ENCODE data around the gene ONECUT3. TPM values are rescaled to one million over a fixed set of nuclear protein-coding genes. Genes with fewer than 3 reads are reported as not detected.

ONECUT3 gene
- total and polyA plus RNA-seq, 7 experiments from 2014 or later = not detected

DNA sequence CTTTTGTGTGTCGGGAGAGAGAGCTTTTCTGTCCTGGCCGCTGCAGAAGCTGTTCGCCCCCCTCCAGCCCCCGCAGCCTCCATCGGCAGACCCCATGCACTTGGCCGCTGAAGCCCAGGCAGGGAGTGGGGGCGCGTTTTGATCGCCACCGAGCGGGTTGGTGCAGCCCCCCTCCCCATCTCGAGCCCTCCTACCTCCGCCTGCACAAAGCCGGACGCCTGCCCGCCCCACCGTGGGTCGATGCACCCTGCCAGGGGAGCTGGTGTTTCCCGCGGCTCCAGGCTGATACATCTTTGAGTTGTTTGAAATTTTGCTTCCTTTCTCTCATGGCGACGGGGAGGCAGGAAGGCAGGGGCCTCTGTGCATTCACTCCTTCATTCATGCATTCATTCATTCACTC lies 16.4 kb upstream of the ONECUT3 start:
- H3K9me3 ChIP-seq (ENCODE audit: control insufficient read depth in 2 of 3, low read length in 3 of 3) = no peaks in the 10 kb centered on the region
- intact Hi-C loops (cut with micrococcal nuclease) = no loop called here
- no peak overlapping the region for H3K27ac Mint-ChIP-seq
- ATAC-seq = no peak
- no peak for DNase-seq
- no peak overlapping the region for H3K27ac ChIP-seq (ENCODE audit: low read depth, low read length)
- H3K4me3 Mint-ChIP-seq = no peak overlapping the region
- no peaks in the 10 kb centered on the region for H3K36me3 Mint-ChIP-seq
- CTCF ChIA-PET = no interaction called here
- peaks cover 0 to 1% (median 0%) of the 10 kb centered on the region in 7 donors for H3K4me1 Mint-ChIP-seq
- no peaks in the 10 kb centered on the region for H3K36me3 ChIP-seq (ENCODE audit: control insufficient read depth in 2 of 3, insufficient read depth in 3 of 3, low read length in 3 of 3)
- POLR2A ChIA-PET = no interaction called here
- peaks cover 0 to 7% (median 2%) of the 10 kb centered on the region in 11 donors for H3K9me3 Mint-ChIP-seq
- peaks cover 0 to 3% of the 10 kb centered on the region in 2 donors for H3K27me3 ChIP-seq (ENCODE audit: control insufficient read depth in 2 of 2, insufficient read depth in 2 of 2, low read length in 2 of 2)
- no peaks in the 10 kb centered on the region for H3K4me1 ChIP-seq (ENCODE audit: control insufficient read depth in 2 of 2, insufficient read depth in 2 of 2, low read length in 2 of 2)
- no peak overlapping the region for H3K4me3 ChIP-seq (ENCODE audit: low read length)
- H3K27me3 Mint-ChIP-seq = peaks cover 20 to 59% (median 39%) of the 10 kb centered on the region in 5 donors

DNA sequence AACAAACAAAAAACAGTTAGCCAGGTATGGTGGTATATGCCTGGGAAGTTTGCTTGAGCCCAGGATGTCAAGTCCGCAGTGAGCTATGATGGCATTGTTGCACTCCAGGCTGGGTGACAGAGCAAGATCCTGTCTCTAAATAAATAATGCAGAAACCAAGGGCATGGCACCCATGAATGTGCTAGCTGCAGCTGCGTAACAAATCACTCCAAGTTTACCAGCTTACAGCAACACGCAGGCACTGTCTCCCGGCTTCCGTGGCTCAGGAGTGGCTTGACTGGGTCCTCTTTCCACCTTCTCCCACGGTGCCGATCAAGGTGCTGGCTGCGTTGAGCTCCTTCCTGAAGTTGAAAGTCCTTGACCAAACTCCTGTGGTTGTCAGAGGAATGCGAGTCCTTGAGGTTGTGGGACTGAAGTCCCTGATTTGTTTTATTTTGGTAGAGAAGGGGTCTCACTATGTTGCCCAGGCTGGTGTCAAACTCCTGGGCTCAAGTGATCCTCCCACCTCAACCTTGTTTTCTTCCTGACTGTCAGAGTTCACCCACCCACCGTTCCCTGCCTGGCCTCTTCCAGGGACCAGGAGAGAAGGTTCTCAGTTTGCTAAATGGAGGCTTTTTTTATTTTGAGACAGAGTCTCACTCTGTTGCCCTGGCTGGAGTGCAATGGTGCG lies 13.2 kb upstream of the ONECUT3 start:
- POLR2A ChIA-PET = interaction anchor here (0.6 kb wide), 1 partner anchor 1590 kb away, joined by 3 read pairs; no protein-coding TSS in a partner anchor
- Mint-ChIP-seq H3K4me1 (no peaks in the 10 kb centered on the region), H3K36me3 (no peaks in the 10 kb centered on the region), H3K9me3 (peaks cover 0 to 7% (median 2%) of the 10 kb centered on the region in 11 donors), H3K4me3 (no peak overlapping the region), H3K27me3 (peaks cover 14 to 44% (median 32%) of the 10 kb centered on the region in 5 donors), H3K27ac (no peak overlapping the region)
- CTCF ChIA-PET = interaction anchor here (1.0 kb wide), 1 partner anchor 27 kb away, joined by 3 read pairs; no protein-coding TSS in a partner anchor
- no peak for ATAC-seq
- Histone ChIP-seq H3K27me3 (ENCODE audit: control insufficient read depth in 2 of 2, insufficient read depth in 2 of 2, low read length in 2 of 2) (peaks cover under 1 to 4% of the 10 kb centered on the region in 2 donors), H3K36me3 (ENCODE audit: control insufficient read depth in 2 of 3, insufficient read depth in 3 of 3, low read length in 3 of 3) (no peaks in the 10 kb centered on the region), H3K4me1 (ENCODE audit: control insufficient read depth in 2 of 2, insufficient read depth in 2 of 2, low read length in 2 of 2) (no peaks in the 10 kb centered on the region), H3K27ac (ENCODE audit: low read depth, low read length) (no peak overlapping the region), H3K9me3 (ENCODE audit: control insufficient read depth in 2 of 3, low read length in 3 of 3) (no peaks in the 10 kb centered on the region), H3K4me3 (ENCODE audit: low read length) (no peak overlapping the region)
- intact Hi-C loops (cut with micrococcal nuclease) = no loop called here
- DNase-seq = no peak

GRCh38 chr19:1742989-1743696 lies 10.2 kb upstream of the ONECUT3 start:
- no peak overlapping the region for H3K27ac ChIP-seq (ENCODE audit: low read depth, low read length)
- DNase-seq (no peak), ATAC-seq (no peak)
- no peaks in the 10 kb centered on the region for H3K36me3 ChIP-seq (ENCODE audit: control insufficient read depth in 2 of 3, insufficient read depth in 3 of 3, low read length in 3 of 3)
- H3K27ac Mint-ChIP-seq = no peak overlapping the region
- peaks cover 0 to 7% (median 0%) of the 10 kb centered on the region in 11 donors for H3K9me3 Mint-ChIP-seq
- no peak overlapping the region for H3K4me3 Mint-ChIP-seq
- no peaks in the 10 kb centered on the region for H3K9me3 ChIP-seq (ENCODE audit: control insufficient read depth in 2 of 3, low read length in 3 of 3)
- H3K4me1 ChIP-seq (ENCODE audit: control insufficient read depth in 2 of 2, insufficient read depth in 2 of 2, low read length in 2 of 2) = peaks cover 6 to 7% of the 10 kb centered on the region in 2 donors
- CTCF ChIA-PET = no interaction called here
- no peak overlapping the region for H3K4me3 ChIP-seq (ENCODE audit: low read length)
- intact Hi-C loops (cut with micrococcal nuclease) = no loop called here
- H3K4me1 Mint-ChIP-seq = peaks cover 0 to 7% (median 6%) of the 10 kb centered on the region in 7 donors
- H3K27me3 Mint-ChIP-seq = peaks cover 10 to 38% (median 21%) of the 10 kb centered on the region in 5 donors
- POLR2A ChIA-PET = no interaction called here
- no peaks in the 10 kb centered on the region for H3K36me3 Mint-ChIP-seq
- H3K27me3 ChIP-seq (ENCODE audit: control insufficient read depth in 2 of 2, insufficient read depth in 2 of 2, low read length in 2 of 2) = peaks cover 13 to 20% of the 10 kb centered on the region in 2 donors

DNA sequence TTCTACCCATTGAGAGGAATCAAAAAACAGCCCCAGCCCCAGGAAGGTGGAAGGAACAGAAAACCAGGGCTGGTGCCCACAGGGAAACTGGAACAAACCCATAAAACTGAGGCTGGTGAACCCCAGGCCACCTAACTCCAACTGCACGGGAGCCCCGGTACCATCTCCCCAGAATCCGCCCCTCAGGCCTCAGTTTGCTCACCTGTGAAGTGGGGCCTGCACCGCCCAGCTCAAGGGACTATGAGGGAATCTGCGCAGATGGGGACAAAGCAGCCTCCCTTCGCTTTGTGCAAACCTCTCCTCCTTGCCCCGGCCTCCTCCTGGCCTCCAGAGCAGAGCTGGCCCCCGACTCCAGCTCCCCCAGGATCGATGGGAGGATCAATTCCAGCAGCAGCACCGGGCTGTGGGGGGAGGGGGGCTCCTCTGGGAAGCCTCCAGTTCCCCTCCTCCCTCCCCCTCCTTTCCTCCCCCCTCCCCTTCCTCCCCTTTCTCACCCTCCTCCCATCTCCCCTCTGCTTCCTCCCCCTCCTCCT lies 9.1 kb upstream of the ONECUT3 start:
- no peaks in the 10 kb centered on the region for H3K9me3 ChIP-seq (ENCODE audit: control insufficient read depth in 2 of 3, low read length in 3 of 3)
- CTCF ChIA-PET = no interaction called here

GRCh38 chr19:1744822-1745563 lies 8.3 kb upstream of the ONECUT3 start:
- Mint-ChIP-seq H3K27me3 (peaks cover 12 to 40% (median 22%) of the 10 kb centered on the region in 5 donors), H3K36me3 (no peaks in the 10 kb centered on the region), H3K4me3 (no peak overlapping the region), H3K9me3 (peaks cover 0 to 7% (median 0%) of the 10 kb centered on the region in 11 donors), H3K27ac (no peak overlapping the region), H3K4me1 (peaks cover 0 to 9% (median 6%) of the 10 kb centered on the region in 7 donors)
- ChIA-PET POLR2A (interaction anchor here (0.6 kb wide), 1 partner anchor 1435 kb away, joined by 3 read pairs; no protein-coding TSS in a partner anchor), CTCF (no interaction called here)
- Histone ChIP-seq H3K36me3 (ENCODE audit: control insufficient read depth in 2 of 3, insufficient read depth in 3 of 3, low read length in 3 of 3) (no peaks in the 10 kb centered on the region), H3K4me3 (ENCODE audit: low read length) (no peak overlapping the region), H3K27ac (ENCODE audit: low read depth, low read length) (no peak overlapping the region), H3K9me3 (ENCODE audit: control insufficient read depth in 2 of 3, low read length in 3 of 3) (no peaks in the 10 kb centered on the region), H3K4me1 (ENCODE audit: control insufficient read depth in 2 of 2, insufficient read depth in 2 of 2, low read length in 2 of 2) (peaks cover 18 to 25% of the 10 kb centered on the region in 2 donors), H3K27me3 (ENCODE audit: control insufficient read depth in 2 of 2, insufficient read depth in 2 of 2, low read length in 2 of 2) (peaks cover 16 to 35% of the 10 kb centered on the region in 2 donors)
- ATAC-seq = no peak
- no peak for DNase-seq
- intact Hi-C loops (cut with micrococcal nuclease) = no loop called here

More for the DNA sequence above, 9.1 kb upstream of the ONECUT3 start:
- Histone ChIP-seq H3K4me3 (ENCODE audit: low read length) (no peak overlapping the region), H3K27me3 (ENCODE audit: control insufficient read depth in 2 of 2, insufficient read depth in 2 of 2, low read length in 2 of 2) (peaks cover 13 to 28% of the 10 kb centered on the region in 2 donors), H3K27ac (ENCODE audit: low read depth, low read length) (no peak overlapping the region), H3K4me1 (ENCODE audit: control insufficient read depth in 2 of 2, insufficient read depth in 2 of 2, low read length in 2 of 2) (peaks cover 14 to 17% of the 10 kb centered on the region in 2 donors), H3K36me3 (ENCODE audit: control insufficient read depth in 2 of 3, insufficient read depth in 3 of 3, low read length in 3 of 3) (no peaks in the 10 kb centered on the region)
- intact Hi-C loops (cut with micrococcal nuclease) = no loop called here
- POLR2A ChIA-PET = no interaction called here
- Mint-ChIP-seq H3K4me3 (no peak overlapping the region), H3K9me3 (peaks cover 0 to 7% (median 0%) of the 10 kb centered on the region in 11 donors), H3K27me3 (peaks cover 10 to 38% (median 21%) of the 10 kb centered on the region in 5 donors), H3K36me3 (no peaks in the 10 kb centered on the region), H3K27ac (no peak overlapping the region), H3K4me1 (peaks cover 0 to 7% (median 6%) of the 10 kb centered on the region in 7 donors)
- ATAC-seq (no peak), DNase-seq (no peak)

GRCh38 chr19:1745589-1746031 lies 7.7 kb upstream of the ONECUT3 start:
- H3K9me3 ChIP-seq (ENCODE audit: control insufficient read depth in 2 of 3, low read length in 3 of 3) = no peaks in the 10 kb centered on the region
- peaks cover 22 to 41% of the 10 kb centered on the region in 2 donors for H3K27me3 ChIP-seq (ENCODE audit: control insufficient read depth in 2 of 2, insufficient read depth in 2 of 2, low read length in 2 of 2)
- Mint-ChIP-seq H3K36me3 (no peaks in the 10 kb centered on the region), H3K9me3 (peaks cover 0 to 4% (median 0%) of the 10 kb centered on the region in 11 donors), H3K27ac (no peak overlapping the region), H3K27me3 (peaks cover 18 to 44% (median 23%) of the 10 kb centered on the region in 5 donors), H3K4me1 (peaks cover 0 to 12% (median 10%) of the 10 kb centered on the region in 7 donors), H3K4me3 (no peak overlapping the region)
- no peaks in the 10 kb centered on the region for H3K36me3 ChIP-seq (ENCODE audit: control insufficient read depth in 2 of 3, insufficient read depth in 3 of 3, low read length in 3 of 3)
- H3K27ac ChIP-seq (ENCODE audit: low read depth, low read length) = no peak overlapping the region
- ATAC-seq = no peak
- ChIA-PET POLR2A (interaction anchor here (0.6 kb wide), 1 partner anchor 1434 kb away, joined by 3 read pairs; no protein-coding TSS in a partner anchor), CTCF (no interaction called here)
- H3K4me1 ChIP-seq (ENCODE audit: control insufficient read depth in 2 of 2, insufficient read depth in 2 of 2, low read length in 2 of 2) = peaks cover 18 to 29% of the 10 kb centered on the region in 2 donors
- DNase-seq = no peak
- intact Hi-C loops (cut with micrococcal nuclease) = no loop called here
- H3K4me3 ChIP-seq (ENCODE audit: low read length) = no peak overlapping the region
